GM19238 (cell line): ENCODE data around the gene POLR3GL.

Source experiments
- DNase-seq: peaks from one replicate; pipeline ENCODE4 v3.0.0; 2011; ENCODE audit warnings: low spot score; ENCODE audit not compliant: insufficient read length

Gene POLR3GL

GRCh38 chr1:145992502-145992936, 28.0 kb downstream of the POLR3GL start:
- no peak for DNase-seq

DNA sequence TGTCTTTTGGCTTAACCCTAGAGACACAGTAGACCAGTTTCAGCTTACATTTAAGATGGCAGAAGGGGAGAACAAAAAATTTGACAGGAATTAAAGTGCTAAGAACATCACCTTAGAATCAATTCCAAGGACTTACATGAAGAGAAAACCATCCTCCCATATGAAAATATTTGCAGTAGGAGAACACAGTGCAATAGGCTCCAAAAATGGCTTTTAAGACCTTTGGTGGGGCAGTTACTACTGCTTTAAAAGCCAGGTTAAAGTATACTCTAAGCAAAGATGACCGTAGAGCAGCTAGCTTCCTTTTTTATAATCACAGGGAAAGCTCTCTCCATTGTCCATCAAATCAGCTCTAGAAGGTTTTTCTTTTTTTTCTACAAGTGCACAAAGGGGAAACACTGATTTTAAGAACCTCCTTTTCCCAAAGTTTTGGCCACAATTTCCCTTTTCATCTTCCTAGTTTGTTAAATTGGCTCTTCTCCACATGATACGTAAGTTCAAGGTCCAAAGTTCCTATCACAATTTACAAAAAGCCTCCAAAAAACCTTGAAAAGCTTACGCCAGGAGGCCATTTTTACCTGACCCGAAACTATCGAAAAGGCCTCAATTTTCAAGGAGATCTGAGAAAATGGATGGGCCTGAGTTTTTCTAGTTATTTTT, 28.6 kb downstream of the POLR3GL start:
- no peak for DNase-seq

- no peak for DNase-seq
Measured at GRCh38 chr1:145993618-145994390, 29.3 kb downstream of the POLR3GL start.

DNA sequence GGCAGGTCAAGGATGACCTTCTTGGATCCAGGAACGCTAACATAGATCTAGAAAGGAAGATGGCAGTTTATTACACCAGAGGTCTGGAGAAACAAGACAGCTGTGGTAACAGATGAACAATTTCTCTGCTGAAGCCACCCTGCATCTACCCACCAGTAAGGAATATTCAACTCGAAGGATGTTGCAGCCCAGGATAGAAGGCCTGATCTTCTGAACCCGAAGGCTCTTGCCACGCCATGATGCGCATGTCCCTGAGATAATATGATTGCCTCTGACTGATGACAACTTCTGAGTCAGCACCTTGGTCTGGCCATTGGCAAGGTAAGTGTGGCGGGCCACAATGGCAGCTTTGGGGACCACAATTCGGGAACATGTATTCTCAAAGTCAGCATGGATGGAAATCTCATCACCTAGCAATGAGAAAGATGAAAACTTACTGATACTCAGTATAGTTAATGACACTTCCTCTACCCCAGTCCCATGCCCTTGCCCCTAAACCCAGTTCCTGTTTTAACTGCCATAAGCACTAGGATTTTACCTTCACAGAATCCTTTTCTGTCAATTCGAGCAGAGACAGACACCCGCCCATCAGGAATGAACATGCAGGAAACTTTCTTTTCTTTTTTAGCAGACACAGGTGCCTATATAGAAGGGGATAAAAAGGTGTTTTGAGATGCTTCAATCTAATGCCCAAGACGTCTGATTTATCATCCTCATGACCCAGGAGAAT, 30.1 kb downstream of the POLR3GL start:
- DNase-seq, result no peak

GRCh38 chr1:145995148-145995881, 30.8 kb downstream of the POLR3GL start:
- no peak for DNase-seq

DNA sequence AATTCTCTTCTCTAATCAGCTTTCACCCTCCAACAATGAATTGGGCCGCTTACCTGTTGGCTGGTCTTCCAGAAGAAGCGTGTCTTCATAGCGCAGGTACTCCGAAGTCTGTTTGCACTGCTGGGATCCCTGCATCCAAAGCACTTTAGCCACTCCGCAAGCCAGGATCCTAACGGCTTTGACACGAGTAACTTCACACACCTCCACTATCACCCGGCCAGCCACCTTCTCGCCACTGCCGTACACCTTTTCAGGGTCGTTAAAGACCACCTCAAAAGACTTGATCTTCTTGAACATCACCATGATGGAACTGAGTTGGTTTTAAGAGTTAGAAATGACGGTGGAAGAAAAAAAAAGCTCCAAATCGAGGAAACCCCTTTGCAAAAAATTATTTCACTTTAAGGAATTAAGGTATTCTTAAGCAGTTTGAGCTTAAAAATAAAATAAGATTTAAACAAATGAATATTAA, 31.5 kb downstream of the POLR3GL start:
- no peak for DNase-seq

DNA sequence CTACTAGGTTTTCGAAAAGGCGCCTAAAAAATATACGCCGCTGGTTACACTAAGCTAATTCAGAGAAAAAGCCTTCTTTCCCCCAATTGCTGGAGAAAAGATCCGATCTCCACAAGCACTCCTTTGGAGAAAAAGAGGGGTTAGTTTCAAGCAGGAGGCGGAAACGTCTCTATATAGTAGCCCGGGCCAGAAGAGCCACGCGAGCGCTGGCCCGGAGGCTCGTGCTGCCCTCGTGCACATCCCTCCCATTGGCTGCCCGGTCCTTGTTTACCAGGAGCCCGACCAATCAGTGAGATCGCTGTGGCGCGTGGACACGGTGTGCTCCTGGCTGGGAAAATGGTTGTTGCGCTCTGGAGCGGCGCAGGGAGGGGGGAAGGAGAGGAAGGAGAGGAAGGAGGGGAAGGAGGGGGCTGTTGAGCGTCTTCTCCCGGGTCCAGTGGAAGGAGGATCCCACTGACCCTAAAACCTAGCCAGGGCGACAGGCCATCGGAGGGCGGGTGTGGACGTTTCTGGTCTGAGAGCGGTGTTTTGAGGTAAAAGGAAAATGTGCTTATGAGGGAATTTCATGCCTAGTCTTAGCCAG, 32.0 kb downstream of the POLR3GL start, which contains the start of gene TXNIP:
TXNIP (minus strand) TSS at position 147 of the 583 bp plus-strand sequence. CDS start 313 bp downstream, outside the sequence.
- peak; percentile 95 for DNase-seq

DNA sequence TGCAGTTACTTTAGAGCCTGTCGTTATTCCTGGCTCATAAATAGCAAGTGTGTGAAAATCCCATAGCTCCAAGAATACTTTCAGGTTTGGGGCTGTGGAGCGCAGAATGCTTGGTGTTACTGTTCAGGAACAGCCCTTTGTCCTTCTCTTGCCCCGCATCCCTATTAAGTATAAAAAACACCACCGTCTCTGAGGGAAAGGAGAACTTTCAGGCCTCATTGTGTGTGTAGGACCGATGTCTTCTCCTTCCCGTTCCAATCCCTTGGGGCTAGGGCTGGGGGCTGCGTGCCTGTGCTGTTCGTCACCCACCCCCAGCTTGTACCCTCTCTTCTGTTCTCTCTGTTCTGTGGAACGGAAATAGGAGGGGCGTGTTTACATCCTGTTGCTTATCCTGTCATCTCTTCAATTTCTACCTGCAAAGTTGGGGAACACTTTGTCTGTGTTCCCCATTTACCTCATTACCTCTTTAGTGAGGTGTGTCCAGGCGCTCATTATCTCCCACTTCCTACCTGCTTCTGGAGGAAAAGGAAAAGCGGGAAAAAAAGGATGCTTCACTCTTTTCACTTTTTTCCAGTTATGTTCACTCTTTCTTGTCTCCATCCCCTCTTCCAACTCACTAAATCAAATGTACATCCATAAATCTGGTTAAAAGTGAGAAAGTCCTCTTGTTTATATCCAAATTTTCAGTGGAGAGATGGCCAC, 32.7 kb downstream of the POLR3GL start:
- peak; percentile 30 for DNase-seq

DNA sequence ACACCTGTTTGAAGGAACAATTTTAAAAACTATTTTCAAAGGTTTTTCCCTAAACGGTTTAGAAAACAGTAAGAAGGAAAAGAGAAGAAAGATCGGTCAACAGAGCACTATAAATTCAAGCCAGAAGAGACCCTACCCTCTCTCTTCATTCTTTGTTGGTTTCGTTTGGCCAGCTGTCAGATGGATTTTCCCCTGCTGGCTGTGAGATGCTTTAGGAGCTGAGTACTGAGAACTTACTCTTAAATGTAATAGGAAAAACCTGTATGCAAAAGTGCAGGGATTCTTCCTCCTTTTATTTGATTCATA, 33.2 kb downstream of the POLR3GL start:
- DNase-seq, result no peak

GRCh38 chr1:145999321-146000024, 35.0 kb downstream of the POLR3GL start:
- DNase-seq, result no peak

- no peak for DNase-seq
Measured at GRCh38 chr1:146001709-146002108, 37.2 kb downstream of the POLR3GL start.

GRCh38 chr1:146007489-146008133, 43.1 kb downstream of the POLR3GL start:
- no peak for DNase-seq

DNA sequence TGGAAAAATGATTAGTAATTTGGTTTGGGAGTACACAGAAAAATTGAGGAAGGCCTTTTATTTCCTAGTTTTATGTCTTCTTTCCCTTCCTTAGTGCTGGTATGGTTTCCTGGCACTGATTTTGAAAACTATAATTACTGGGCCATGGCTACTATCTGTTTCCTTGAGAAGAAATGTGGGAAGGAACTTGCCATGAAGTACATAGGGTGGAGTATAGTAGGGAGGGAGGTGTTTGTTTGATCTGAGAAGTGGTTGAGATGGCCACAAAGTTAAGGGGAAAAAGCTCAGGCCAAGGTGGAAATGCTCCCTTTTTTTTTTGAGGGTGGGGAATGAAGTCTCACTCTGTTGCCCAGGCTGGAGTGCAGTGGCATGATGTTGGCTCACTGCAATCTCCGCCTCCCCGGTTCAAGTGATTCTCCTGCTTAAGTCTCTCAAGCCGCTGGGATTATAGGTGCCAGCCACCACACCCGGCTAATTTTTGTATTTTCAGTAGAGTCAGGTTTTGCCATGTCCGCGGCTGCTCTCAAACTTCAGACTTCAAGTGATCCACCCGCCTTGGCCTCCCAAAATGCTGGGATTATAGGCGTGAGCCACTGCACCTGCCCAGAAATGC, 45.7 kb downstream of the POLR3GL start:
- DNase-seq, result no peak

DNA sequence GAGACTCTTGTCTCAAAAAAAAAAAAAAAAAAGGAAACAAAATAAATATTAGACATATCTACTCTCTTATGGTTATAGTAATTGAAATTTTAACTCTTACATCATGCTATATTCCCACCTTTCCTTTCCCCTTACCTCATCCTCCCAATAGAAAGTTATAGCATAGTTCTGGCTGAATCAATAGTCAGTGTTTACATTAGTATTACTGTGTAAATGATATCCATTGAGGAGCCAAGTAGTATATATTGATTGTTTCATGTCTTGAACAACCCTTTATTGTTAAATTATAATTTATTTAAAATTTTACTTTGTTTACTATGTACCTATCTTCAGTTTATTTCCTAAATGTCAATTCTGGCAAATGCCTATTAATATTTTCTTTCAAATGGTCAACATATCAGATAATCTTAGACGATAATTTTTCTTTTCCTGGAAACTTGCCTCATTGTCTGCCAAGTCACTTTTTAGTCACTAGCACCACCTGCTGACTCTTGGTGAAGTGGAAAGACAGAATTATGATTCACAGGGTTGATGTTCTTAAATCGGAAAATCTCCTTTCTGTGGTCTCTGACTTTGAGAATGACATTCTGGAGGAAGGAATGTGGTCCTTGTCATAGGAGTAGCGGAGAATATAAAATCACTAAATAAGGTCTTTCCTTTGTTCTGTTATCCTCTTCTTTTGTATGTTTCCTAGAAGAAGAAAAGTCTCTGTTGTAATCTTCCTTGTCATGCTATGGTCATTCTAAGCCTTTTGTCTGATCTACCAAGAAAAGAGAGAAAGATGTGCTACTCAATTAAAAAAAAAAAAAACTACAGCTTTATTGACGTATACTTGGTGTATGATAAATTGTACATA, 48.4 kb downstream of the POLR3GL start:
- peak; percentile 29 for DNase-seq

- DNase-seq, result no peak
Measured at GRCh38 chr1:146013559-146013922, 49.1 kb downstream of the POLR3GL start.

- DNase-seq, result no peak
Measured at GRCh38 chr1:146016891-146017290, 52.4 kb downstream of the POLR3GL start.

DNA sequence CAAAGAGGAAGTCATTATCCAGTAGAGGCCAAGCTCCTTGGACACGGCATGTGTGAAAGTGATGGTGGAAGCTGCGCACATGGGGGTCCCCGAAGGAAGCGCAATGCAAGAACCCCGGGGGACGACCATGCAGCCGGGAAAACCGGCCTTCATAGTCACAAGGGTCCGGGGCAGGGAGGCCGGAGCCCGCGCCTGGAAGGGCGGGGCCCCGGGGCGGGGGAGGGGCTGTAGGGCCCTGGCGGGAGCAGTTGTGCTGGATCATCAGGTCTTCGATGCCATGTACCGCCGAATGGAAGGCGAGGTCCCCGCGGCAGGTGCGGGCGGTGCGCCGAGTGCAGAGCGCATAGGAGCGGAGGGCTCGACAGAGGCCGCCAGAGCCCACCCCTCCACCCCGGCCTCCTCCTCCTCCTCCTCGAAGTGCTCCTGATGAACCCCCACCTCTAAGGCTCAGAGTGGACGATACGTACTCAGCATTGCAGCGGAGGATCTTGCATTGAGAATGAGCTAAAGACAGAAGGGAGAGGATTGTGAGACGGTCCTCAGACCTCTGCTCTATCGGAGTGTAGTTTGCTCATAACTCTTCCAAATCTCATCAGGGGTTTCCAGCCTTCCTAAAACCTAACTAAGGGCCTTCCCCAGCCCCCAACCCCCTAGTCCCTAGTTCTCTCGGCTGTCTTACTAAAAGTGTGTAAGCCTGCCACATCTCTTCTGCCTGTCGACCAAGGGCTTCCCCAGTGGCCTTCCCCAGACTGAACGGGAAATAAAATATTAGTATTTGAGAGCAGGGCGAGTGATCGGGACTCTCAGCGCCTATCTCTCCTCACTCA, 55.0 kb downstream of the POLR3GL start:
- no peak for DNase-seq
